ENCODE results near the gene CUX1. TPM values are rescaled to one million over a fixed set of nuclear protein-coding genes. Genes with fewer than 3 reads are reported as not detected.

Gene CUX1
- total RNA-seq, 1 experiment from 2014 or later = 47.6 TPM

DNA sequence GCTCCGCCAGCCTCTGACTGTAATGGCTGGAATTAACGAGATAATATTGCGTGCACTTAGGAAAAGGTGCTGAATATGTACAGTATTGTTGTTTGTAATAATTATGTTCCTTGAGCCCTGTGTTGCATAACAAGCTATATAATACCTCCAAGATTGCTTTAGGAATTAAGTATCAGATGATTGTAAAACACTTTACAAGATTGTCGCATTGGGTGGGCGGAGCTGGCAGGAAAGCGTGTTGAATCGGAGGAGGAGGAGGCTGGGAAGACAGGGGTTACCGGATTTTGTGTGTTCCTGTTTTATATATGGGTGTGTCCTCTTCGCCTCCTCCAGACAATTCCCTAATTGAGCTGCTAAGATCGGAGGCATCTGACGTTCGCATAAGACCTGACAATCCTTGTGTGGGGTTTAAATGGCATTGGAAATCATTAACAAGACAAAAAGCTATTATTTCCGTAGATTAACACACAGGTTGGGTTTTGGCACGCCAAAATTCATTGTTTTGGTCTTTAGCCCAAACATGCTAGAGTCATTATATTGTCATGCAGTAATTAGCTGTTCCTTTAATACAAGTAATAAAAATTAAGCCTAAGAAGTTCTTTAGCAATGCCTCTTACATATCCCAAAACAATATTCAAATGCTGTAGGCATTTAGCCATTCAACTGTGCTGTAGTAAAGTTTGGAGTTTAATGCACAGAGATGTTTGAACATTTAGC lies 276.3 kb downstream of the CUX1 start:
- no TSS peak for BruUV-seq (replicated peaks)
- intact Hi-C loops (cut with micrococcal nuclease) = no loop called here
- Mint-ChIP-seq H3K9me3 (ENCODE audit: unreplicated experiment) (peaks cover 12% of the 10 kb centered on the region), H3K27me3 (ENCODE audit: insufficient read depth, unreplicated experiment) (no peaks in the 10 kb centered on the region), H3K4me3 (ENCODE audit: unreplicated experiment) (no peak overlapping the region), H3K4me1 (ENCODE audit: insufficient read depth, unreplicated experiment) (no peaks in the 10 kb centered on the region), H3K27ac (ENCODE audit: low read depth, unreplicated experiment) (no peak overlapping the region), H3K36me3 (ENCODE audit: insufficient read depth, unreplicated experiment) (peaks cover 28% of the 10 kb centered on the region)
- no peak for DNase-seq (ENCODE audit: unreplicated experiment)
- TF ChIP-seq, protein P1, sequence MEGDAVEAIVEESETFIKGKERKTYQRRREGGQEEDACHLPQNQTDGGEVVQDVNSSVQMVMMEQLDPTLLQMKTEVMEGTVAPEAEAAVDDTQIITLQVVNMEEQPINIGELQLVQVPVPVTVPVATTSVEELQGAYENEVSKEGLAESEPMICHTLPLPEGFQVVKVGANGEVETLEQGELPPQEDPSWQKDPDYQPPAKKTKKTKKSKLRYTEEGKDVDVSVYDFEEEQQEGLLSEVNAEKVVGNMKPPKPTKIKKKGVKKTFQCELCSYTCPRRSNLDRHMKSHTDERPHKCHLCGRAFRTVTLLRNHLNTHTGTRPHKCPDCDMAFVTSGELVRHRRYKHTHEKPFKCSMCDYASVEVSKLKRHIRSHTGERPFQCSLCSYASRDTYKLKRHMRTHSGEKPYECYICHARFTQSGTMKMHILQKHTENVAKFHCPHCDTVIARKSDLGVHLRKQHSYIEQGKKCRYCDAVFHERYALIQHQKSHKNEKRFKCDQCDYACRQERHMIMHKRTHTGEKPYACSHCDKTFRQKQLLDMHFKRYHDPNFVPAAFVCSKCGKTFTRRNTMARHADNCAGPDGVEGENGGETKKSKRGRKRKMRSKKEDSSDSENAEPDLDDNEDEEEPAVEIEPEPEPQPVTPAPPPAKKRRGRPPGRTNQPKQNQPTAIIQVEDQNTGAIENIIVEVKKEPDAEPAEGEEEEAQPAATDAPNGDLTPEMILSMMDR (IDR thresholded peaks at IDR 0.05; ENCODE audit: unreplicated experiment) = no peak
- POLR2A ChIA-PET = interaction anchor here (0.6 to 1.1 kb wide), 4 partner anchors 10 to 87 kb away, joined by 3 to 4 read pairs (median 3); no protein-coding TSS in a partner anchor
- CTCF ChIA-PET = no interaction called here

DNA sequence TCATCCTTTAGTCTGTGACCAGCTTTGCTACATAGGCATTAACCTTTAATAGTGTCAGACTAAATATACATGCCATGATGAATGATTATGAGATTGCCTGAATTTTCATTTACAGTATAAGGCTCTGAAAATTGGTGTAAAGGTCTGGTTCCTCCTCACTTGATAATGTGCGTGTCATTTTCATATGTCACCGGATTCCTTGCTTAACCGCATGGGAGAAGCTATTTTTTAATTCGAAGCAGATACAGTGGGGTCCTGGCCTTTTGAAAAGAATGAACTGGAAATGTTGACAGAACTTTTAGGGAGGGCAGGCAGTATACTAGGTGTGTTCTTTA lies 276.9 kb downstream of the CUX1 start:
- Mint-ChIP-seq H3K27ac (ENCODE audit: low read depth, unreplicated experiment) (no peak overlapping the region), H3K4me3 (ENCODE audit: unreplicated experiment) (no peak overlapping the region), H3K36me3 (ENCODE audit: insufficient read depth, unreplicated experiment) (peaks cover 29% of the 10 kb centered on the region), H3K4me1 (ENCODE audit: insufficient read depth, unreplicated experiment) (no peaks in the 10 kb centered on the region), H3K9me3 (ENCODE audit: unreplicated experiment) (peaks cover 7% of the 10 kb centered on the region), H3K27me3 (ENCODE audit: insufficient read depth, unreplicated experiment) (no peaks in the 10 kb centered on the region)
- BruUV-seq (replicated peaks) = no TSS peak
- intact Hi-C loops (cut with micrococcal nuclease) = no loop called here
- TF ChIP-seq, protein P1 (IDR thresholded peaks at IDR 0.05; ENCODE audit: unreplicated experiment) = no peak
- ChIA-PET POLR2A (interaction anchor here (0.6 to 1.0 kb wide), 2 partner anchors 15 to 87 kb away, joined by 3 read pairs; no protein-coding TSS in a partner anchor), CTCF (no interaction called here)
- DNase-seq (ENCODE audit: unreplicated experiment) = no peak

DNA sequence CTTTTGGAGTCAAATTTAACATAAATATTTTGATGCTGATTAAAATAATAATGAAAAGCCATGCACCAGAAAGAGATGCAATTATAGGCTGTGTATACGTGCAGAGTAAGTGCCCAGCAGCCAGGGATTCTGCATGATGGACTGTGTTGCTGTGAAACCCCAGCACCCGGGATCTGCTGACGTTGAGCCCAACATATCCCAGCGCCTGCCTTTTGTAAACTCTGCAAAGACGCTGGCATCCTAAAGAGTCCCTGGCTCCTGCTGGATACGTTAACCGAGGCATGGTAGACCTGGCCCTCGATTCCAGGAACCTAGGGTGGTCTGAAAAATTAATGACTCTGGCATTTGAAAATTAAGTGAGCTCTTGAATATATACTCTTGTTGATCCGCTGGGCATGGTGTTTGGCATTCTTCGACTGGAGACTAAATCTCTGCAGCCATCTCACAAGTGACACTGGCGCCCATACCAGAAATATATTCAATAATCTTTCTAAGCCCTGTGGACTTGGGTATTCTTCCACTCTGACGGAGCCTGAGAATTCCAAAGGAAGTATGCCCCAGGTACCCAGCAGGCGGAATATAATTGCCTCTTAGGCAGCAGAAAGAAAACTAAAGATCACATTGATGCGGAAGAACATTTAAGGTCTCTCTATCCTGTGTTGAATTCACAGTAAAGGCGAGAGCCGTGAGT lies 278.0 kb downstream of the CUX1 start:
- ChIA-PET POLR2A (no interaction called here), CTCF (no interaction called here)
- intact Hi-C loops (cut with micrococcal nuclease) = no loop called here
- H3K27me3 Mint-ChIP-seq (ENCODE audit: insufficient read depth, unreplicated experiment) = no peaks in the 10 kb centered on the region
- peaks cover 25% of the 10 kb centered on the region for H3K36me3 Mint-ChIP-seq (ENCODE audit: insufficient read depth, unreplicated experiment)
- H3K9me3 Mint-ChIP-seq (ENCODE audit: unreplicated experiment) = no peaks in the 10 kb centered on the region
- no peak overlapping the region for H3K27ac Mint-ChIP-seq (ENCODE audit: low read depth, unreplicated experiment)
- no peak for DNase-seq (ENCODE audit: unreplicated experiment)
- no TSS peak for BruUV-seq (replicated peaks)
- H3K4me3 Mint-ChIP-seq (ENCODE audit: unreplicated experiment) = no peak overlapping the region
- H3K4me1 Mint-ChIP-seq (ENCODE audit: insufficient read depth, unreplicated experiment) = no peaks in the 10 kb centered on the region
- TF ChIP-seq, protein P1 (IDR thresholded peaks at IDR 0.05; ENCODE audit: unreplicated experiment) = no peak

DNA sequence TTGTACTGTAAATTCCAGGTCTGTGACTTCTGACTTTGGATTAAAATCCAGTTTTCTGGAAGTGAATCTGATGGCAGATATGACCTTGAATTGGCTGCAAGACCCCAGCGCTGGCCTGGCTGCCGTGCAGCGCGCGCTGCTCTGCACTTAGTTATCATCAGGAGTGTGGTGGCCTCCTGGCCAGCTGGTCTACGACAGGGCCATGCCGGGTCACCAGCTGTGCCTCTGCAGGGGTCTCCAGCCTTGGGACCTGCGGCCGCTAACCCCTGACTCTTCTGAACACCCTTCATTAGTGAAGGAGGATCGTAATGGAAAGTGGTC lies 278.5 kb downstream of the CUX1 start:
- DNase-seq (ENCODE audit: unreplicated experiment) = no peak
- ChIA-PET POLR2A (no interaction called here), CTCF (no interaction called here)
- TF ChIP-seq, protein P1 (IDR thresholded peaks at IDR 0.05; ENCODE audit: unreplicated experiment) = no peak
- intact Hi-C loops (cut with micrococcal nuclease) = no loop called here
- BruUV-seq (replicated peaks) = no TSS peak
- Mint-ChIP-seq H3K27ac (ENCODE audit: low read depth, unreplicated experiment) (no peak overlapping the region), H3K36me3 (ENCODE audit: insufficient read depth, unreplicated experiment) (peaks cover 25% of the 10 kb centered on the region), H3K9me3 (ENCODE audit: unreplicated experiment) (no peaks in the 10 kb centered on the region), H3K27me3 (ENCODE audit: insufficient read depth, unreplicated experiment) (no peaks in the 10 kb centered on the region), H3K4me3 (ENCODE audit: unreplicated experiment) (no peak overlapping the region), H3K4me1 (ENCODE audit: insufficient read depth, unreplicated experiment) (no peaks in the 10 kb centered on the region)
